Lower lobe of right lung (tissue), 2 donors: ENCODE measurements around the gene JAG2. TPM values are rescaled to one million over a fixed set of nuclear protein-coding genes. Genes with fewer than 3 reads are reported as not detected.

Experiments used
- ATAC-seq, 2 donors: fragments of 200-7000 bp; cut with Tn5 transposase; one replicate each; pipeline ENCODE4 v1.9.1; 2020 to 2022; ENCODE audit warnings: mild to moderate bottlenecking in 2 of 2, moderate library complexity in 2 of 2
- DNase-seq: peaks from one replicate; pipeline ENCODE4 v3.0.0-alpha.2; 2020
- H3K27ac ChIP-seq: fragments of 200-600 bp; one replicate; pipeline ENCODE4 v1.8.0; 2022
- H3K27me3 ChIP-seq: fragments of 200-600 bp; one replicate; pipeline ENCODE4 v1.8.0; 2022; ENCODE audit warnings: low read depth
- H3K36me3 ChIP-seq: fragments of 200-600 bp; one replicate; pipeline ENCODE4 v1.8.0; 2022; ENCODE audit warnings: mild to moderate bottlenecking
- H3K4me1 ChIP-seq: fragments of 200-600 bp; one replicate; pipeline ENCODE4 v1.8.0; 2022
- H3K4me3 ChIP-seq: fragments of 200-600 bp; one replicate; pipeline ENCODE4 v1.8.0; 2022; ENCODE audit warnings: mild to moderate bottlenecking
- H3K9me3 ChIP-seq: fragments of 200-600 bp; one replicate; pipeline ENCODE4 v1.8.0; 2022
- CTCF ChIP-seq: fragments of 200-600 bp; IDR thresholded peaks from one replicate; pipeline ENCODE4 v1.8.0; 2022; ENCODE audit warnings: antibody characterized with exemption, mild to moderate bottlenecking
- intact Hi-C: fragments of 100-400 bp; cut with DNase I; formaldehyde crosslinking; loops from one replicate; pipeline ENCODE4 v1.11.0; 2022
- total RNA-seq: library from RNA; stranded (reverse); fragmentation: NEBNext Ultra II Directional; extraction: Animal tissue kit (Norgen Biotek cat#: 25700); gene quantifications from one replicate; pipeline ENCODE4 v1.2.1, GENCODE V29; 2021
- donor health status: DM: no; HTN: yes; CAD: no; lungs with severe emphysema.

JAG2 gene
- total RNA-seq, 1 donor from 2014 or later, result 29.2 TPM

- DNase-seq (no peak), ATAC-seq (no peak)
- Histone ChIP-seq H3K4me1 (peaks cover 5% of the 10 kb centered on the region), H3K4me3 (no peak overlapping the region), H3K27ac (no peak overlapping the region), H3K36me3 (peaks cover 81% of the 10 kb centered on the region), H3K27me3 (no peaks in the 10 kb centered on the region), H3K9me3 (no peaks in the 10 kb centered on the region)
- intact Hi-C loops, result no loop called here
- no peak for TF ChIP-seq CTCF
Measured at GRCh38 chr14:105213361-105213760, 44.8 kb upstream of the JAG2 start.

GRCh38 chr14:105212541-105213300 lies 44.1 kb upstream of the JAG2 start:
- no peak for DNase-seq
- intact Hi-C loops, result no loop called here
- H3K9me3 ChIP-seq, result no peaks in the 10 kb centered on the region
- peaks cover 74% of the 10 kb centered on the region for H3K36me3 ChIP-seq
- H3K4me1 ChIP-seq, result peaks cover 5% of the 10 kb centered on the region
- no peak for TF ChIP-seq CTCF
- no peak overlapping the region for H3K27ac ChIP-seq
- H3K4me3 ChIP-seq, result no peak overlapping the region
- H3K27me3 ChIP-seq, result no peaks in the 10 kb centered on the region
- ATAC-seq, result no peak

DNA sequence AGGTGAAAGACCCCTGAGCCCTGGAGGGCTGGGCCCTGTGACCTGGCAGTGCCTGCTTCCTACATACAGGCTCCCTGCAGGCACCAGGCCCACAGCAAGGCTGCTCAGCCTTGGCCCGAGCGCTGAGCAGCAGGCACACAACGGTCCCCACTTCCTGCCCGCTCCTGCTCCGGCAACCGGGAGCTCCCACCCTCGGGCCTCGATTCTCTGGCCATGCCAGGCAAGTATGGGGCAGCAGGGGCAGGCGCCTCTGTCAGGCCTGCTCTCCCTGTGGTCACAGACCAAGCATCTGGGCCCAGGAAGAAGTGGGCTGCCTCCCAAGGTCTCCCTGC lies 43.1 kb upstream of the JAG2 start:
- TF ChIP-seq CTCF, result no peak
- H3K27me3 ChIP-seq, result no peaks in the 10 kb centered on the region
- DNase-seq, result no peak
- H3K4me3 ChIP-seq, result no peak overlapping the region
- peaks cover 64% of the 10 kb centered on the region for H3K36me3 ChIP-seq
- H3K4me1 ChIP-seq, result no peaks in the 10 kb centered on the region
- no peak overlapping the region for H3K27ac ChIP-seq
- intact Hi-C loops, result no loop called here
- ATAC-seq, result no peak
- H3K9me3 ChIP-seq, result no peaks in the 10 kb centered on the region

DNA sequence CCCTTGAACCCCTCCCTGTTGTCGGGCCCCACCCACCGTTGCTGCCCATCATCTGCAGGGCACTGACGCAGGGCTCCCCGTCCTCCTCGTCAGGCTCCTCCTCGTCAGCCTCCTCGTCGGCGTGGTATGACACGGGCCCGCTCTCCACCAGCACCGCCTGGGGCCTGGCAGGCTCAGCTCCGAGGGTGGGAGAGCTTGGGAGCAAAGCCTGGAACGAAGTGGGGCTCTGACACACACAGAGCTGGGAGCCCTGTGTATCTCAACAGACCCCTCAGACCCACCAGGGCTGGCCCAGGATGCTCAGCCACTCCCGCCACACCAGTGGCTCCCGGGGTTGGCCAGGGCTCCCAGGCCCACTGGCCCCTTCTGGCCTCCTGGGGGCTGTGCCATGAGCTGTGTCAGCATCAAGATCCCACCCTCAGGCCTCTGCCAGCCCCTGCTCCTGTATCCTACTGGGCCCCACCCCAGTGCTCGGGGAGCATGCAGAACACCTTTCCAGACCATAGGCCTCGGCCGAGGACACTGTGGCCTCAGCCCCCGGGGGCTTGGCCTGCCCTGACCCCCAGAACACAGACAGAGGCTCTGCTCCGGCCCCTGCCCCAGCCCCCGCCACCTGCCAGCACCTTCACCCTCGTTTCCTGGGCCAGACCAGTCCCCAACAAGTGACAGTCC lies 42.6 kb upstream of the JAG2 start:
- Histone ChIP-seq H3K9me3 (no peaks in the 10 kb centered on the region), H3K27ac (no peak overlapping the region), H3K4me3 (no peak overlapping the region), H3K36me3 (peaks cover 59% of the 10 kb centered on the region), H3K27me3 (no peaks in the 10 kb centered on the region), H3K4me1 (no peaks in the 10 kb centered on the region)
- TF ChIP-seq CTCF, result no peak
- ATAC-seq (no peak), DNase-seq (no peak)
- intact Hi-C loops, result no loop called here

DNA sequence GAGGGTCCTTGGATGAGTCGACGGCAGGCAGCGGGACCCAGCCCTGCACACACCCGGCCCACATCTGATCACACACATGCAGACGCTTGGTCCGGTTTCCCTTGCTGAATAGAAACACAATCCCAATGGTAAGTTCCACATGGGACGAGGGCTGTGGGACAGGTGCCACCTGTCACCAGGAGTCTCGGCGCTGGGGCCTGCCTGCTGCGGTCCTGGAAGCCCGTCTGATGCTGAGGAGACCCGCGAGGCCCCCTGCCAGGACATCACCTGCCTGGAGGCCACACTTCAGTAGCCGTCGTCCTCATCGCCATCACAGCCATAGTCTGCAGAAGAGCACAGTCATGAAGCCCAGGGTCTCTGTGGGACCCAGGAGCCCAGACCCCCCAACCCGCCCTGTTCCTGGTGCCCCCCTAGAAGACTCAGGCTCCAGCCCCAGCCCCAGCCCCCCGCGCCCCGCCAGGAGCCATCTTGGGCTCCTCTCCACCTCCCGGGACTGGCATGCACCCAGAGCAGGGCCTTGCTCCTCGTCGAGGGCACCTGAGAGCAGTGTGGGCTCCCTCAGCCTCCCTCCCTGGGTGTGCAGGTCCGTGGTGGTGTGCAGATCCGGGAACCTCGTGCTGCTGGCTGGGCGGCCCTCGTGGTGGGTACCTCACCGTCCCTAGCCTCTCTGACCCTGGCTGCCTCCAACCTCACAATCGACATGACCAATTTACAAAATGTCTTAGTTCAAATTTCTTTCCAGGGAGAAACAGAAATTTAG lies 41.9 kb upstream of the JAG2 start:
- peaks cover 7% of the 10 kb centered on the region for H3K4me1 ChIP-seq
- TF ChIP-seq CTCF, result no peak
- no peaks in the 10 kb centered on the region for H3K9me3 ChIP-seq
- DNase-seq (no peak), ATAC-seq (no peak)
- intact Hi-C loops, result no loop called here
- no peak overlapping the region for H3K4me3 ChIP-seq
- H3K36me3 ChIP-seq, result peaks cover 58% of the 10 kb centered on the region
- H3K27ac ChIP-seq, result no peak overlapping the region
- H3K27me3 ChIP-seq, result no peaks in the 10 kb centered on the region
